K562 (cell line): ENCODE data around the gene PTGIR. TPM values are rescaled to one million over a fixed set of nuclear protein-coding genes. Genes with fewer than 3 reads are reported as not detected.

ENCODE experiments used
- CREM ChIP-seq: IDR thresholded peaks from 2 replicates; pipeline ENCODE4 v1.6.1; 2014; ENCODE audit warnings: antibody characterized with exemption, low read depth
- E2F5 ChIP-seq: sonication (generic); formaldehyde crosslinking; IDR thresholded peaks from 2 replicates; pipeline ENCODE4 v1.8.0; 2022; ENCODE audit warnings: mild to moderate bottlenecking, missing genetic modification reagents
- ELF4 ChIP-seq: fragments of 450-650 bp; formaldehyde crosslinking; IDR thresholded peaks from 2 replicates; pipeline ENCODE4 v1.4.0; 2022; ENCODE audit warnings: missing genetic modification characterization
- FOXA1 ChIP-seq: fragments of 450-650 bp; IDR thresholded peaks from 2 replicates; pipeline ENCODE4 v1.6.1; 2016; ENCODE audit warnings: mild to moderate bottlenecking, borderline replicate concordance
- GABPB1 ChIP-seq: sonication (generic); formaldehyde crosslinking; IDR thresholded peaks from 2 replicates; pipeline ENCODE4 v1.8.0; 2022; ENCODE audit warnings: mild to moderate bottlenecking, missing genetic modification reagents
- JUNB ChIP-seq: fragments of 450-650 bp; formaldehyde crosslinking; conservative IDR thresholded peaks from 2 replicates; pipeline ENCODE4 v1.4.0; 2020; ENCODE audit warnings: mild to moderate bottlenecking
- KAT7 ChIP-seq: sonication (generic); formaldehyde crosslinking; IDR thresholded peaks from 2 replicates; pipeline ENCODE4 v1.8.0; 2022; ENCODE audit warnings: missing genetic modification reagents, mild to moderate bottlenecking, borderline replicate concordance
- MBD2 ChIP-seq: sonication (generic); IDR thresholded peaks from 2 replicates; pipeline ENCODE4 v1.6.1; 2016; ENCODE audit warnings: low read depth, borderline replicate concordance
- POLR2G ChIP-seq: fragments of 200-400 bp; formaldehyde crosslinking; IDR thresholded peaks from 2 replicates; pipeline ENCODE4 v1.6.1; 2017; ENCODE audit warnings: low read depth, mild to moderate bottlenecking, antibody characterized with exemption, low read length, moderate library complexity
- SETDB1 ChIP-seq: IDR thresholded peaks from one replicate; pipeline ENCODE4 v1.6.1; 2012; ENCODE audit warnings: low read length, control low read depth, inconsistent platforms
- SMARCB1 ChIP-seq: IDR thresholded peaks from 2 replicates; pipeline ENCODE4 v1.6.1; 2011; ENCODE audit warnings: improper control_type of control experiment, low read depth; ENCODE audit not compliant: insufficient read length
- ZBTB1 ChIP-seq: sonication (generic); formaldehyde crosslinking; IDR thresholded peaks from 2 replicates; pipeline ENCODE4 v1.8.1; 2023; ENCODE audit warnings: missing genetic modification reagents, low read depth, mild to moderate bottlenecking, borderline replicate concordance
- ZNF316 ChIP-seq: fragments of 450-650 bp; IDR thresholded peaks from 2 replicates; pipeline ENCODE4 v1.6.1; 2016
- ZNF584 ChIP-seq: fragments of 200-800 bp; sonication (Bioruptor generic); IDR thresholded peaks from 2 replicates; pipeline ENCODE4 v1.6.1; 2016; ENCODE audit warnings: low read depth, mild to moderate bottlenecking, missing genetic modification characterization, missing compliant biosample characterization
- ZNF655 ChIP-seq: fragments of 250-450 bp; sonication (Bioruptor Pico); IDR thresholded peaks from 2 replicates; pipeline ENCODE4 v1.5.0; 2021
- ZNF77 ChIP-seq: fragments of 250-450 bp; sonication (Bioruptor Pico); IDR thresholded peaks from 2 replicates; pipeline ENCODE4 v1.5.0; 2020
- polyA plus RNA-seq, 8 experiments: library from polyadenylated mRNA; depleted of rRNA in 4 of 8; stranded (reverse) in 5 of 8; unstranded in 3 of 8; fragments of >200 nt; fragmentation: Nextera tagmentation in 2 of 8; fragmentation: Illumina TruSeq in 1 of 8; extraction: Ambion mirVana in 2 of 8; extraction: Trizol in 1 of 8; gene quantifications; 2 replicates each; pipeline versions ENCODE4 v1.2.1 to v1.2.3, GENCODE V29; 2011 to 2014; ENCODE audit warnings: inconsistent platforms in 1 of 8, missing spikeins in 1 of 8
- total RNA-seq, 7 experiments: library from RNA; depleted of rRNA in 6 of 7; stranded (reverse); fragments of >200 nt in 6 of 7; fragmentation: Illumina TruSeq in 2 of 7; extraction: Trizol in 2 of 7; gene quantifications; 2 replicates each; pipeline versions ENCODE4 v1.2.1 to v1.2.3, GENCODE V29; 2011 to 2021; ENCODE audit warnings: low replicate concordance in 1 of 7
- TF ChIP-seq, protein P1 (sequence below): sonication (generic); formaldehyde crosslinking; IDR thresholded peaks from 2 replicates; pipeline ENCODE4 v1.8.0; 2023; ENCODE audit warnings: missing genetic modification reagents, mild to moderate bottlenecking, borderline replicate concordance
- TF ChIP-seq, protein P2 (sequence below): sonication (generic); formaldehyde crosslinking; IDR thresholded peaks from 2 replicates; pipeline ENCODE4 v1.8.0; 2022; ENCODE audit warnings: mild to moderate bottlenecking, missing genetic modification reagents, borderline replicate concordance

Gene PTGIR
- total and polyA plus RNA-seq, 9 of the 15 experiments (the other 6 are each of a cell fraction or from before 2014, with no cell fraction given), result 0.11 to 3.4 (median 1.1) TPM; not detected in 1

GRCh38 chr19:46600384-46601317 is 24.2 kb downstream of the PTGIR start (continued):
- no peak for TF ChIP-seq ZNF316
- TF ChIP-seq, protein P1, sequence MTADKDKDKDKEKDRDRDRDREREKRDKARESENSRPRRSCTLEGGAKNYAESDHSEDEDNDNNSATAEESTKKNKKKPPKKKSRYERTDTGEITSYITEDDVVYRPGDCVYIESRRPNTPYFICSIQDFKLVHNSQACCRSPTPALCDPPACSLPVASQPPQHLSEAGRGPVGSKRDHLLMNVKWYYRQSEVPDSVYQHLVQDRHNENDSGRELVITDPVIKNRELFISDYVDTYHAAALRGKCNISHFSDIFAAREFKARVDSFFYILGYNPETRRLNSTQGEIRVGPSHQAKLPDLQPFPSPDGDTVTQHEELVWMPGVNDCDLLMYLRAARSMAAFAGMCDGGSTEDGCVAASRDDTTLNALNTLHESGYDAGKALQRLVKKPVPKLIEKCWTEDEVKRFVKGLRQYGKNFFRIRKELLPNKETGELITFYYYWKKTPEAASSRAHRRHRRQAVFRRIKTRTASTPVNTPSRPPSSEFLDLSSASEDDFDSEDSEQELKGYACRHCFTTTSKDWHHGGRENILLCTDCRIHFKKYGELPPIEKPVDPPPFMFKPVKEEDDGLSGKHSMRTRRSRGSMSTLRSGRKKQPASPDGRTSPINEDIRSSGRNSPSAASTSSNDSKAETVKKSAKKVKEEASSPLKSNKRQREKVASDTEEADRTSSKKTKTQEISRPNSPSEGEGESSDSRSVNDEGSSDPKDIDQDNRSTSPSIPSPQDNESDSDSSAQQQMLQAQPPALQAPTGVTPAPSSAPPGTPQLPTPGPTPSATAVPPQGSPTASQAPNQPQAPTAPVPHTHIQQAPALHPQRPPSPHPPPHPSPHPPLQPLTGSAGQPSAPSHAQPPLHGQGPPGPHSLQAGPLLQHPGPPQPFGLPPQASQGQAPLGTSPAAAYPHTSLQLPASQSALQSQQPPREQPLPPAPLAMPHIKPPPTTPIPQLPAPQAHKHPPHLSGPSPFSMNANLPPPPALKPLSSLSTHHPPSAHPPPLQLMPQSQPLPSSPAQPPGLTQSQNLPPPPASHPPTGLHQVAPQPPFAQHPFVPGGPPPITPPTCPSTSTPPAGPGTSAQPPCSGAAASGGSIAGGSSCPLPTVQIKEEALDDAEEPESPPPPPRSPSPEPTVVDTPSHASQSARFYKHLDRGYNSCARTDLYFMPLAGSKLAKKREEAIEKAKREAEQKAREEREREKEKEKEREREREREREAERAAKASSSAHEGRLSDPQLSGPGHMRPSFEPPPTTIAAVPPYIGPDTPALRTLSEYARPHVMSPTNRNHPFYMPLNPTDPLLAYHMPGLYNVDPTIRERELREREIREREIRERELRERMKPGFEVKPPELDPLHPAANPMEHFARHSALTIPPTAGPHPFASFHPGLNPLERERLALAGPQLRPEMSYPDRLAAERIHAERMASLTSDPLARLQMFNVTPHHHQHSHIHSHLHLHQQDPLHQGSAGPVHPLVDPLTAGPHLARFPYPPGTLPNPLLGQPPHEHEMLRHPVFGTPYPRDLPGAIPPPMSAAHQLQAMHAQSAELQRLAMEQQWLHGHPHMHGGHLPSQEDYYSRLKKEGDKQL (CRISPR knock-in tag), result no peak
- TF ChIP-seq CREM, result peak; percentile 93
- no peak for TF ChIP-seq SETDB1
- no peak for TF ChIP-seq ZNF77 (CRISPR knock-in tag)
- TF ChIP-seq ZBTB1, result 0 out of 2 replicates have a peak, but pooled peaks have one; percentile 50
- peak; percentile 75 for TF ChIP-seq GABPB1
- TF ChIP-seq ELF4 (CRISPR knock-in tag), result peak; percentile 56; the same call in 1 of the 2 replicates
- no peak for TF ChIP-seq FOXA1
- no peak; the same call in 1 of the 2 replicates for TF ChIP-seq KAT7 (CRISPR knock-in tag)
- peak; percentile 99 for TF ChIP-seq MBD2
- TF ChIP-seq POLR2G, result peak; percentile 70
- TF ChIP-seq, protein P2, sequence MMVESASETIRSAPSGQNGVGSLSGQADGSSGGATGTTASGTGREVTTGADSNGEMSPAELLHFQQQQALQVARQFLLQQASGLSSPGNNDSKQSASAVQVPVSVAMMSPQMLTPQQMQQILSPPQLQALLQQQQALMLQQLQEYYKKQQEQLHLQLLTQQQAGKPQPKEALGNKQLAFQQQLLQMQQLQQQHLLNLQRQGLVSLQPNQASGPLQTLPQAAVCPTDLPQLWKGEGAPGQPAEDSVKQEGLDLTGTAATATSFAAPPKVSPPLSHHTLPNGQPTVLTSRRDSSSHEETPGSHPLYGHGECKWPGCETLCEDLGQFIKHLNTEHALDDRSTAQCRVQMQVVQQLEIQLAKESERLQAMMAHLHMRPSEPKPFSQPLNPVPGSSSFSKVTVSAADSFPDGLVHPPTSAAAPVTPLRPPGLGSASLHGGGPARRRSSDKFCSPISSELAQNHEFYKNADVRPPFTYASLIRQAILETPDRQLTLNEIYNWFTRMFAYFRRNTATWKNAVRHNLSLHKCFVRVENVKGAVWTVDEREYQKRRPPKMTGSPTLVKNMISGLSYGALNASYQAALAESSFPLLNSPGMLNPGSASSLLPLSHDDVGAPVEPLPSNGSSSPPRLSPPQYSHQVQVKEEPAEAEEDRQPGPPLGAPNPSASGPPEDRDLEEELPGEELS (CRISPR knock-in tag), result 0 out of 2 replicates have a peak, but pooled peaks have one; percentile 17
- peak; percentile 98 for TF ChIP-seq ZNF584 (CRISPR knock-in tag)
- no peak for TF ChIP-seq ZNF655
- TF ChIP-seq E2F5, result no peak
- TF ChIP-seq SMARCB1, result no peak
- TF ChIP-seq JUNB (CRISPR knock-in tag), result no peak
